WTC11 (cell line): ENCODE data around the gene TMEM141. TPM values are rescaled to one million over a fixed set of nuclear protein-coding genes. Genes with fewer than 3 reads are reported as not detected.
A peak's percentile ranks its signal among the peaks of the same experiment; 100 is the strongest.

ENCODE experiments used
- ATAC-seq: fragments of 200-7000 bp; cut with Tn5 transposase; 2 replicates; pipeline ENCODE4 v1.10.0; 2021; ENCODE audit warnings: mild to moderate bottlenecking, moderate library complexity
- CTCF ChIA-PET: fragments of 300-600 bp; sonication (Branson Sonifier 250); formaldehyde crosslinking; loops from one replicate; lab custom pipeline; 2021; ENCODE audit warnings: antibody characterized with exemption; lab: Charles Lee
- POLR2A ChIA-PET: fragments of 350-600 bp; sonication (Branson Sonifier 250); formaldehyde crosslinking; loops from one replicate; lab custom pipeline; 2021; ENCODE audit warnings: antibody characterized with exemption; lab: Charles Lee
- DNase-seq: peaks from one replicate; pipeline ENCODE4 v3.0.0; 2021; ENCODE audit warnings: low spot score
- H3K27ac Mint-ChIP-seq: 2 replicates; pipeline ENCODE4 v1.8.0; 2021; ENCODE audit warnings: mixed read lengths
- H3K27me3 Mint-ChIP-seq: 2 replicates; pipeline ENCODE4 v1.8.0; 2021; ENCODE audit warnings: low read depth, mild to moderate bottlenecking, moderate library complexity, mixed read lengths
- H3K36me3 Mint-ChIP-seq: 2 replicates; pipeline ENCODE4 v1.8.0; 2021; ENCODE audit warnings: mixed read lengths
- H3K4me1 Mint-ChIP-seq: 2 replicates; pipeline ENCODE4 v1.8.0; 2022; ENCODE audit warnings: mixed read lengths
- H3K4me3 Mint-ChIP-seq: 2 replicates; pipeline ENCODE4 v1.8.0; 2021; ENCODE audit warnings: mild to moderate bottlenecking, moderate library complexity, mixed read lengths
- H3K9me3 Mint-ChIP-seq: 2 replicates; pipeline ENCODE4 v1.8.0; 2021; ENCODE audit warnings: mixed read lengths
- CDX4 ChIP-seq: fragments of 250-450 bp; sonication (Bioruptor Pico); IDR thresholded peaks from 2 replicates; pipeline ENCODE4 v1.9.0; 2021; ENCODE audit warnings: moderate library complexity, mild to moderate bottlenecking, inconsistent platforms, borderline replicate concordance
- CREM ChIP-seq: sonication (generic); formaldehyde crosslinking; IDR thresholded peaks from 2 replicates; pipeline ENCODE4 v1.8.1; 2022; ENCODE audit warnings: mild to moderate bottlenecking, missing genetic modification reagents, moderate library complexity
- ESRRA ChIP-seq: sonication (generic); formaldehyde crosslinking; IDR thresholded peaks from 2 replicates; pipeline ENCODE4 v1.8.1; 2022; ENCODE audit warnings: mild to moderate bottlenecking, missing genetic modification reagents, borderline replicate concordance
- FOXP1 ChIP-seq: sonication (generic); formaldehyde crosslinking; IDR thresholded peaks from 2 replicates; pipeline ENCODE4 v1.8.0; 2022; ENCODE audit warnings: missing genetic modification reagents, mild to moderate bottlenecking, moderate library complexity, borderline replicate concordance
- GRHL2 ChIP-seq: fragments of 250-450 bp; sonication (Bioruptor Pico); IDR thresholded peaks from 2 replicates; pipeline ENCODE4 v1.8.0; 2022; ENCODE audit warnings: mild to moderate bottlenecking, moderate library complexity; ENCODE audit not compliant: insufficient replicate concordance, severe bottlenecking
- JAZF1 ChIP-seq: fragments of 250-450 bp; sonication (Bioruptor Pico); IDR thresholded peaks from 2 replicates; pipeline ENCODE4 v1.9.0; 2021; ENCODE audit warnings: moderate library complexity, mild to moderate bottlenecking, inconsistent platforms
- MXD4 ChIP-seq: fragments of 250-450 bp; sonication (Bioruptor Pico); IDR thresholded peaks from 2 replicates; pipeline ENCODE4 v1.8.0; 2021; ENCODE audit warnings: mild to moderate bottlenecking, moderate library complexity, borderline replicate concordance
- NR1H2 ChIP-seq: sonication (generic); formaldehyde crosslinking; IDR thresholded peaks from 2 replicates; pipeline ENCODE4 v1.9.0; 2021; ENCODE audit warnings: mild to moderate bottlenecking, moderate library complexity, missing genetic modification reagents
- OVOL2 ChIP-seq: fragments of 250-450 bp; sonication (Bioruptor Pico); IDR thresholded peaks from 2 replicates; pipeline ENCODE4 v1.9.0; 2021; ENCODE audit warnings: mild to moderate bottlenecking, borderline replicate concordance
- STAT6 ChIP-seq: sonication (generic); formaldehyde crosslinking; conservative IDR thresholded peaks from 2 replicates; pipeline ENCODE4 v1.8.1; 2023; ENCODE audit warnings: mild to moderate bottlenecking, low read depth, missing genetic modification reagents, moderate library complexity
- ZNF138 ChIP-seq: sonication (generic); formaldehyde crosslinking; conservative IDR thresholded peaks from 2 replicates; pipeline ENCODE4 v1.8.1; 2022; ENCODE audit warnings: mild to moderate bottlenecking, moderate library complexity, missing genetic modification reagents
- ZNF423 ChIP-seq: fragments of 250-450 bp; sonication (Bioruptor Pico); IDR thresholded peaks from 2 replicates; pipeline ENCODE4 v2.1.2; 2022; ENCODE audit warnings: mild to moderate bottlenecking, moderate library complexity
- total RNA-seq: library from RNA; stranded (reverse); gene quantifications from 3 replicates; pipeline ENCODE4 v1.2.3, GENCODE V29; 2021
- TF ChIP-seq, protein P1 (sequence below): fragments of 250-450 bp; sonication (Bioruptor Pico); IDR thresholded peaks from 2 replicates; pipeline ENCODE4 v1.9.0; 2021; ENCODE audit warnings: mild to moderate bottlenecking

TMEM141 gene
- total RNA-seq, 1 experiment from 2014 or later: 72.0 TPM

DNA sequence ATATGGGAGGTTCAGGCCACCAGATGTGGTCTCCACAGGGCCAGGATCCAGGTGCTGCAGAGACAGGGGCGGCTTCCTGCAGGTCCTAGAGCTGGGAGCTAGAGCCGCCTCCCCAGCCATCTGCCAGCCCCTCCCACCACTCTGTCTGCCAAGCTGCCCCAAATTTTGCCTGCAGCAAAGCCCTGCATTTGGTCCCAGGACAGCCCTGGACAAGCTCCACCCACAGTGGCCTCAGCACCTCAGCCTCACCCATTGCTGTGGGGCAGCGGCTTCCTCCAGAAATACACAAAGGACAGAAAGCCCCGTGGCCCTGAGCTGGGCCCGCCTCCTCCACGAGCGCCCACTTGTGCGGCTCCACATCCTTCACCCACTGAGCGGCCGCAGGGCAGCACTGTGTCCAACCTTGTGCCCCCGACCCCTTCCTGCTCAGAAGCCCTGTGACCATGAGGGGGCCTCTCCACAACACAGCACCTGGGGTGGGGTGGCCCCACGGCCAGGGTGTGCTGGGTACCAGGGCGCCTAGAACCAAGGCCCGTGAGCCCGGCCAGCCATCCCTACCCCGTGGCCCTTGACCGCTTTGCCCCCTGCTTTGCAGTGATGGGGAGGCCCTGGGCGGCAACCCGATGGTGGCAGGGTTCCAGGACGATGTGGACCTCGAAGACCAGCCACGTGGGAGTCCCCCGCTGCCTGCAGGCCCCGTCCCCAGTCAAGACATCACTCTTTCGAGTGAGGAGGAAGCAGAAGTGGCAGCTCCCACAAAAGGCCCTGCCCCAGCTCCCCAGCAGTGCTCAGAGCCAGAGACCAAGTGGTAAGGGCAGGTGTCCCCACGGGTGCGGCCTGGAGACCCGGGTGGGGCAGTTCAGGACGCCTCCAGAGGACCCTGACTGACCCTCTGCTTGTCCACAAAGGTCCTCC, 47.4 kb downstream of the TMEM141 start:
- TF ChIP-seq FOXP1 (CRISPR knock-in tag): 0 out of 2 replicates have a peak, but pooled peaks have one; percentile 18
- no peak for TF ChIP-seq CDX4 (CRISPR knock-in tag)
- Mint-ChIP-seq H3K9me3 (no peaks in the 10 kb centered on the region), H3K4me1 (peaks cover 22% of the 10 kb centered on the region), H3K4me3 (no peak overlapping the region), H3K27ac (no peak overlapping the region), H3K27me3 (no peaks in the 10 kb centered on the region), H3K36me3 (peaks cover 4% of the 10 kb centered on the region; the same call in 1 of the 2 replicates)
- POLR2A ChIA-PET: no interaction called here
- DNase-seq (no peak), ATAC-seq (no peak)
- CTCF ChIA-PET: interaction anchor here (1.1 to 1.4 kb wide), 2 partner anchors 9 to 69 kb away, joined by 3 read pairs; no protein-coding TSS in a partner anchor

DNA sequence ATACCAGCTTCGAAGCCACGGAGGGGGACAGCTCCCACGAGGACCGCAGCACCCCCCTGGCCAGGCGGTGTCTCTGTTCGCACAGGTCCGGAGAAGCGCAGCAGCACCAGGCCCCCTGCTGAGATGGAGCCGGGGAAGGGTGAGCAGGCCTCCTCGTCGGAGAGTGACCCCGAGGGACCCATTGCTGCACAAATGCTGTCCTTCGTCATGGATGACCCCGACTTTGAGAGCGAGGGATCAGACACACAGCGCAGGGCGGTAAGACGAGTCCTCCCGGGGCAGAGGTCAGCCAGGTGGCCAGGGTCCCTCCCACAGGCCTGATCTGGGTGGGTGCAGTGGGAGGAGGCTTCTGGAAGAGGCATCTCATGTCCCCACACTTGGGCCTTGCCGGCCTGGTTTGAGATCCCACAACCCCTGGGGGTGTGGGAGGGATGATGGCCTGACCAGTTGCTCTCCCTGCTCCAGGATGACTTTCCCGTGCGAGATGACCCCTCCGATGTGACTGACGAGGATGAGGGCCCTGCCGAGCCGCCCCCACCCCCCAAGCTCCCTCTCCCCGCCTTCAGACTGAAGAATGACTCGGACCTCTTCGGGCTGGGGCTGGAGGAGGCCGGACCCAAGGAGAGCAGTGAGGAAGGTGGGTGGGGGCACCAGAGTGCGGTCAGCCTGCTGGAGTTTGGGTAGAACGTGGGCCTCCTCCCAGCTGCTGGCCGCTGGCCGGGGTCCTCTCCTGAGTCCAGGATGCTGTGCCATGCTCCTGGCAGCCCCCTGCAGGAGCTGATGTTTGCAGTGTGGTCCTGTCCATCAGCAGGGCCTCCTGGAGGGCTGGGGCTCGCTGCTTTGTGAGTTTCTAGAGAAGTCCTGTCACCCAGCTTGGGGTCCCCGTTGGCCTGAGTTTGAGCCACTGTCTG, 48.3 kb downstream of the TMEM141 start:
- DNase-seq (no peak), ATAC-seq (no peak)
- no peak overlapping the region for H3K27ac Mint-ChIP-seq
- TF ChIP-seq STAT6 (CRISPR knock-in tag) (no peak), ZNF423 (CRISPR knock-in tag) (no peak), ESRRA (CRISPR knock-in tag) (no peak), OVOL2 (CRISPR knock-in tag) (no peak), JAZF1 (CRISPR knock-in tag) (no peak), ZNF138 (CRISPR knock-in tag) (no peak), NR1H2 (no peak), MXD4 (CRISPR knock-in tag) (no peak), CREM (CRISPR knock-in tag) (no peak), GRHL2 (CRISPR knock-in tag) (no peak)
- TF ChIP-seq, protein P1, sequence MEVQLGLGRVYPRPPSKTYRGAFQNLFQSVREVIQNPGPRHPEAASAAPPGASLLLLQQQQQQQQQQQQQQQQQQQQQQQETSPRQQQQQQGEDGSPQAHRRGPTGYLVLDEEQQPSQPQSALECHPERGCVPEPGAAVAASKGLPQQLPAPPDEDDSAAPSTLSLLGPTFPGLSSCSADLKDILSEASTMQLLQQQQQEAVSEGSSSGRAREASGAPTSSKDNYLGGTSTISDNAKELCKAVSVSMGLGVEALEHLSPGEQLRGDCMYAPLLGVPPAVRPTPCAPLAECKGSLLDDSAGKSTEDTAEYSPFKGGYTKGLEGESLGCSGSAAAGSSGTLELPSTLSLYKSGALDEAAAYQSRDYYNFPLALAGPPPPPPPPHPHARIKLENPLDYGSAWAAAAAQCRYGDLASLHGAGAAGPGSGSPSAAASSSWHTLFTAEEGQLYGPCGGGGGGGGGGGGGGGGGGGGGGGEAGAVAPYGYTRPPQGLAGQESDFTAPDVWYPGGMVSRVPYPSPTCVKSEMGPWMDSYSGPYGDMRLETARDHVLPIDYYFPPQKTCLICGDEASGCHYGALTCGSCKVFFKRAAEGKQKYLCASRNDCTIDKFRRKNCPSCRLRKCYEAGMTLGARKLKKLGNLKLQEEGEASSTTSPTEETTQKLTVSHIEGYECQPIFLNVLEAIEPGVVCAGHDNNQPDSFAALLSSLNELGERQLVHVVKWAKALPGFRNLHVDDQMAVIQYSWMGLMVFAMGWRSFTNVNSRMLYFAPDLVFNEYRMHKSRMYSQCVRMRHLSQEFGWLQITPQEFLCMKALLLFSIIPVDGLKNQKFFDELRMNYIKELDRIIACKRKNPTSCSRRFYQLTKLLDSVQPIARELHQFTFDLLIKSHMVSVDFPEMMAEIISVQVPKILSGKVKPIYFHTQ (CRISPR knock-in tag): no peak
- POLR2A ChIA-PET: interaction anchor here (1.3 to 1.6 kb wide), 2 partner anchors 19 to 32 kb away, joined by 3 read pairs; no protein-coding TSS in a partner anchor
- H3K36me3 Mint-ChIP-seq: no peaks in the 10 kb centered on the region
- CTCF ChIA-PET: interaction anchor here (0.7 to 5.9 kb wide), 6 partner anchors 10 to 196 kb away, joined by 3 to 64 read pairs (median 4); no protein-coding TSS in a partner anchor
- H3K27me3 Mint-ChIP-seq: no peaks in the 10 kb centered on the region
- H3K4me3 Mint-ChIP-seq: no peak overlapping the region
- H3K4me1 Mint-ChIP-seq: peaks cover 23% of the 10 kb centered on the region
- H3K9me3 Mint-ChIP-seq: no peaks in the 10 kb centered on the region
